Measurements from ENCODE around the gene KRT1.

The KRT1 gene

GRCh38 chr12:52662918-52663229 lies 17.3 kb downstream of the KRT1 start:
- FAIRE-seq: no peak
- no peak for TF ChIP-seq CTCF (IDR thresholded peaks at IDR 0.05; ENCODE audit: insufficient read depth, missing control alignments)
- no peak for DNase-seq (ENCODE audit: insufficient read length, low spot score)

GRCh38 chr12:52662093-52662917 lies 17.9 kb downstream of the KRT1 start:
- DNase-seq (ENCODE audit: insufficient read length, low spot score) (no peak), FAIRE-seq (no peak)
- no peak for TF ChIP-seq CTCF (IDR thresholded peaks at IDR 0.05; ENCODE audit: insufficient read depth, missing control alignments)

GRCh38 chr12:52661668-52662067 lies 18.5 kb downstream of the KRT1 start:
- TF ChIP-seq CTCF (IDR thresholded peaks at IDR 0.05; ENCODE audit: insufficient read depth, missing control alignments): no peak
- no peak for FAIRE-seq
- DNase-seq (ENCODE audit: insufficient read length, low spot score): no peak

- no peak for DNase-seq (ENCODE audit: insufficient read length, low spot score)
- no peak for FAIRE-seq
- no peak for TF ChIP-seq CTCF (IDR thresholded peaks at IDR 0.05; ENCODE audit: insufficient read depth, missing control alignments)
Measured at GRCh38 chr12:52660934-52661499, 19.2 kb downstream of the KRT1 start.

- FAIRE-seq (no peak), DNase-seq (ENCODE audit: insufficient read length, low spot score) (no peak)
- no peak for TF ChIP-seq CTCF (IDR thresholded peaks at IDR 0.05; ENCODE audit: insufficient read depth, missing control alignments)
Measured at GRCh38 chr12:52659951-52660350, 20.3 kb downstream of the KRT1 start.

GRCh38 chr12:52659395-52659794 lies 20.8 kb downstream of the KRT1 start:
- FAIRE-seq: no peak
- TF ChIP-seq CTCF (IDR thresholded peaks at IDR 0.05; ENCODE audit: insufficient read depth, missing control alignments): no peak
- no peak for DNase-seq (ENCODE audit: insufficient read length, low spot score)

GRCh38 chr12:52658196-52658595 lies 22.0 kb downstream of the KRT1 start:
- no peak for DNase-seq (ENCODE audit: insufficient read length, low spot score)
- no peak for FAIRE-seq
- no peak for TF ChIP-seq CTCF (IDR thresholded peaks at IDR 0.05; ENCODE audit: insufficient read depth, missing control alignments)

All from D721Med (cell line).